ENCODE measurements around the gene EML1.

Gene EML1

GRCh38 chr14:99793213-99794150 lies at the start of gene EML1:
Gene EML1 (plus strand): TSS chr14:99793413. CDS start chr14:99793477, 64 bp downstream.
- peak; percentile 99 for DNase-seq (ENCODE audit: insufficient read length, low spot score)
- FAIRE-seq, result no peak

GRCh38 chr14:99744199-99744872 lies 48.9 kb upstream of the EML1 start:
- no peak for DNase-seq (ENCODE audit: insufficient read length, low spot score)
- FAIRE-seq, result no peak

- DNase-seq (ENCODE audit: insufficient read length, low spot score) (no peak), FAIRE-seq (no peak)
Measured at GRCh38 chr14:99744873-99745224, 48.4 kb upstream of the EML1 start.

- FAIRE-seq, result no peak
- DNase-seq (ENCODE audit: insufficient read length, low spot score), result no peak
Measured at GRCh38 chr14:99745307-99745951, 47.8 kb upstream of the EML1 start.

GRCh38 chr14:99747167-99747566 lies 46.0 kb upstream of the EML1 start:
- DNase-seq (ENCODE audit: insufficient read length, low spot score) (no peak), FAIRE-seq (no peak)

GRCh38 chr14:99747582-99748330 lies 45.5 kb upstream of the EML1 start:
- FAIRE-seq, result no peak
- DNase-seq (ENCODE audit: insufficient read length, low spot score), result no peak

- FAIRE-seq, result no peak
Measured at GRCh38 chr14:99748529-99748928, 44.7 kb upstream of the EML1 start.

GRCh38 chr14:99749142-99749541 lies 44.1 kb upstream of the EML1 start:
- DNase-seq (ENCODE audit: insufficient read length, low spot score) (no peak), FAIRE-seq (no peak)

More at GRCh38 chr14:99748529-99748928, 44.7 kb upstream of the EML1 start:
- DNase-seq (ENCODE audit: insufficient read length, low spot score), result no peak

- DNase-seq (ENCODE audit: insufficient read length, low spot score) (no peak), FAIRE-seq (no peak)
Measured at GRCh38 chr14:99749763-99750715, 43.2 kb upstream of the EML1 start.

GRCh38 chr14:99750746-99751450 lies 42.3 kb upstream of the EML1 start:
- no peak for FAIRE-seq
- DNase-seq (ENCODE audit: insufficient read length, low spot score), result no peak

GRCh38 chr14:99751539-99752485 lies 41.4 kb upstream of the EML1 start:
- FAIRE-seq, result no peak
- DNase-seq (ENCODE audit: insufficient read length, low spot score), result no peak

GRCh38 chr14:99752486-99753121 lies 40.6 kb upstream of the EML1 start:
- FAIRE-seq, result no peak
- DNase-seq (ENCODE audit: insufficient read length, low spot score), result no peak

- DNase-seq (ENCODE audit: insufficient read length, low spot score) (no peak), FAIRE-seq (no peak)
Measured at GRCh38 chr14:99753225-99754140, 39.7 kb upstream of the EML1 start.

- FAIRE-seq (no peak), DNase-seq (ENCODE audit: insufficient read length, low spot score) (no peak)
Measured at GRCh38 chr14:99754141-99755067, 38.8 kb upstream of the EML1 start.

GRCh38 chr14:99755068-99755405 lies 38.2 kb upstream of the EML1 start:
- DNase-seq (ENCODE audit: insufficient read length, low spot score), result no peak

More at GRCh38 chr14:99755068-99755405, 38.2 kb upstream of the EML1 start:
- no peak for FAIRE-seq
